Mesenchymal stem cell (in vitro differentiated cells and primary cell): ENCODE measurements around the gene ATG2A.

Experiments
- DNase-seq: peaks from one replicate; pipeline ENCODE4 v3.0.0-alpha.2; 2013
- H2AFZ ChIP-seq: one replicate; pipeline ENCODE4 v1.6.1; 2013; ENCODE audit warnings: low read depth, mild to moderate bottlenecking, control low read depth, inconsistent platforms, low read length, moderate library complexity
- H2AK5ac ChIP-seq: 2 replicates; pipeline ENCODE4 v1.6.1; 2013; ENCODE audit warnings: low read length, moderate library complexity, mild to moderate bottlenecking, inconsistent platforms; ENCODE audit not compliant: severe bottlenecking
- H2BK120ac ChIP-seq: one replicate; pipeline ENCODE4 v1.6.1; 2013; ENCODE audit warnings: low read depth, mild to moderate bottlenecking, inconsistent platforms, low read length, moderate library complexity
- H2BK12ac ChIP-seq, 2 experiments: one replicate each; pipeline ENCODE4 v1.6.1; 2013; ENCODE audit warnings: inconsistent platforms in 2 of 2, low read length in 2 of 2, mild to moderate bottlenecking in 2 of 2, moderate library complexity in 2 of 2, control low read depth in 1 of 2
- H2BK15ac ChIP-seq: one replicate; pipeline ENCODE4 v1.6.1; 2013; ENCODE audit warnings: mild to moderate bottlenecking, low read depth, inconsistent platforms; ENCODE audit not compliant: poor library complexity, severe bottlenecking
- H2BK5ac ChIP-seq: 2 replicates; pipeline ENCODE4 v1.6.1; 2013; ENCODE audit warnings: low read depth, mild to moderate bottlenecking, low read length, control low read depth, inconsistent platforms; ENCODE audit not compliant: poor library complexity, severe bottlenecking
- H3K14ac ChIP-seq, 2 experiments: one replicate each; pipeline ENCODE4 v1.6.1; 2013; ENCODE audit warnings: inconsistent platforms in 2 of 2, low read length in 2 of 2, control low read depth in 1 of 2, mild to moderate bottlenecking in 1 of 2, moderate library complexity in 1 of 2
- H3K18ac ChIP-seq, 2 experiments: one replicate each; pipeline ENCODE4 v1.6.1; 2013; ENCODE audit warnings: inconsistent platforms in 2 of 2, low read length in 2 of 2, control low read depth in 1 of 2, low read depth in 1 of 2, mild to moderate bottlenecking in 1 of 2
- H3K23ac ChIP-seq, 2 experiments: one replicate each; pipeline ENCODE4 v1.6.1; 2013; ENCODE audit warnings: inconsistent platforms in 2 of 2, low read length in 2 of 2, mild to moderate bottlenecking in 2 of 2, moderate library complexity in 2 of 2, control low read depth in 1 of 2
- H3K27ac ChIP-seq: 2 replicates; pipeline ENCODE4 v1.5.1; 2013; ENCODE audit warnings: mild to moderate bottlenecking, moderate library complexity, low read length, control low read depth, inconsistent platforms; ENCODE audit not compliant: poor library complexity, severe bottlenecking
- H3K27me3 ChIP-seq, 2 experiments: 2 replicates each; pipeline versions ENCODE4 v1.6.1 to v1.7.0; 2013; ENCODE audit warnings: low read length in 2 of 2, mild to moderate bottlenecking in 2 of 2, moderate library complexity in 2 of 2, control low read depth in 1 of 2, inconsistent platforms in 1 of 2; ENCODE audit not compliant: control insufficient read depth in 1 of 2, insufficient read depth in 1 of 2
- H3K36me3 ChIP-seq, 2 experiments: 2 replicates each; pipeline versions ENCODE4 v1.6.1 to v1.7.0; 2013; ENCODE audit warnings: low read length in 2 of 2, control low read depth in 1 of 2, inconsistent platforms in 1 of 2, low read depth in 1 of 2, mild to moderate bottlenecking in 1 of 2; ENCODE audit not compliant: insufficient read depth in 2 of 2, control insufficient read depth in 1 of 2
- H3K4ac ChIP-seq, 2 experiments: one replicate each; pipeline ENCODE4 v1.6.1; 2013; ENCODE audit warnings: inconsistent platforms in 2 of 2, low read length in 2 of 2, mild to moderate bottlenecking in 2 of 2, moderate library complexity in 2 of 2, control low read depth in 1 of 2, low read depth in 1 of 2
- H3K4me1 ChIP-seq: 2 replicates; pipeline ENCODE4 v1.6.1; 2013; ENCODE audit warnings: low read depth, low read length, control low read depth; ENCODE audit not compliant: control insufficient read depth, insufficient read depth
- H3K4me2 ChIP-seq: 2 replicates; pipeline ENCODE4 v1.6.1; 2013; ENCODE audit warnings: low read length, mild to moderate bottlenecking, inconsistent platforms; ENCODE audit not compliant: poor library complexity, severe bottlenecking
- H3K4me3 ChIP-seq, 2 experiments: 2 replicates each; pipeline versions ENCODE4 v1.5.1 to v1.7.0; 2013; ENCODE audit warnings: low read length in 2 of 2, mild to moderate bottlenecking in 2 of 2, control low read depth in 1 of 2, low read depth in 1 of 2; ENCODE audit not compliant: insufficient read depth in 1 of 2
- H3K79me1 ChIP-seq: replicated peaks from 2 replicates; pipeline ENCODE4 v1.6.1; 2013; ENCODE audit warnings: mild to moderate bottlenecking, control low read depth, low read length, inconsistent platforms; ENCODE audit not compliant: poor library complexity, severe bottlenecking
- H3K9ac ChIP-seq: 2 replicates; pipeline ENCODE4 v1.7.0; 2013; ENCODE audit warnings: mild to moderate bottlenecking, low read length, moderate library complexity
- H3K9me3 ChIP-seq: 2 replicates; pipeline ENCODE4 v1.7.0; 2013; ENCODE audit warnings: mild to moderate bottlenecking, low read length; ENCODE audit not compliant: control insufficient read depth
- H4K8ac ChIP-seq: one replicate; pipeline ENCODE4 v1.6.1; 2013; ENCODE audit warnings: inconsistent platforms, mild to moderate bottlenecking, low read length, moderate library complexity
- H4K91ac ChIP-seq: one replicate; pipeline ENCODE4 v1.6.1; 2013; ENCODE audit warnings: mild to moderate bottlenecking, low read length, inconsistent platforms
- WGBS: methylation state at CpG from one replicate; pipeline ENCODE4 v1.1.7; 2013; ENCODE audit warnings: mixed read lengths; 5-methylcytosine and 5-hydroxymethylcytosine counted together

Gene ATG2A

GRCh38 chr11:64888406-64888728, 28.6 kb downstream of the ATG2A start:
- peak overlapping the region in 1 of 2 experiments; percentile 90 for H3K18ac ChIP-seq
- H2BK15ac ChIP-seq, result no peak overlapping the region
- no peak overlapping the region for H2BK5ac ChIP-seq
- H2AK5ac ChIP-seq, result no peak overlapping the region
- no peak overlapping the region for H2BK120ac ChIP-seq
- peak overlapping the region; percentile 92 for H2AFZ ChIP-seq
- peak overlapping the region; percentile 94 for H4K91ac ChIP-seq
- H3K79me1 ChIP-seq, result no peaks in the 10 kb centered on the region
- H3K9ac ChIP-seq, result peak overlapping the region; percentile 70
- H4K8ac ChIP-seq, result peak overlapping the region; percentile 95
- H3K4me2 ChIP-seq, result no peak overlapping the region
- H3K27me3 ChIP-seq, result no peaks in the 10 kb centered on the region
- peak overlapping the region in 1 of 2 experiments; percentile 71 for H3K4me3 ChIP-seq
- H3K4me1 ChIP-seq, result peaks cover 21% of the 10 kb centered on the region
- peak overlapping the region in 1 of 2 experiments; percentile 45 for H2BK12ac ChIP-seq
- 78% methylated on average over 8 of the region's 8 CpGs for WGBS
- no peak overlapping the region for H3K14ac ChIP-seq
- H3K27ac ChIP-seq, result no peak overlapping the region
- no peaks in the 10 kb centered on the region for H3K36me3 ChIP-seq
- no peaks in the 10 kb centered on the region for H3K9me3 ChIP-seq
- H3K23ac ChIP-seq, result no peak overlapping the region
- H3K4ac ChIP-seq, result peak overlapping the region in 1 of 2 experiments; percentile 49
- DNase-seq, result no peak

- Histone ChIP-seq H2BK12ac (peak overlapping the region; percentile 89 to 95), H3K27ac (no peak overlapping the region), H3K4me1 (peaks cover 17% of the 10 kb centered on the region), H3K18ac (peak overlapping the region; percentile 37 to 90), H2AK5ac (no peak overlapping the region), H3K9me3 (no peaks in the 10 kb centered on the region), H2BK5ac (no peak overlapping the region), H3K4me3 (peak overlapping the region in 1 of 2 experiments; percentile 71), H3K9ac (peak overlapping the region; percentile 70), H3K14ac (peak overlapping the region in 1 of 2 experiments; percentile 84), H4K91ac (peak overlapping the region; percentile 94), H3K4ac (peak overlapping the region in 1 of 2 experiments; percentile 90), H3K79me1 (no peaks in the 10 kb centered on the region), H2AFZ (peak overlapping the region; percentile 96), H2BK15ac (peak overlapping the region; percentile 20), H2BK120ac (no peak overlapping the region), H3K4me2 (peak overlapping the region; percentile 1), H3K36me3 (no peaks in the 10 kb centered on the region), H3K23ac (no peak overlapping the region), H4K8ac (peak overlapping the region; percentile 95), H3K27me3 (no peaks in the 10 kb centered on the region)
- 20% methylated on average over 34 of the region's 34 CpGs for WGBS
- DNase-seq, result peak; percentile 62
These were observed 29.1 kb downstream of the ATG2A start for GRCh38 chr11:64887757-64888405.

- no peak overlapping the region for H2AK5ac ChIP-seq
- no peak overlapping the region for H4K91ac ChIP-seq
- H2AFZ ChIP-seq, result peak overlapping the region; percentile 96
- no peak overlapping the region for H3K4me3 ChIP-seq
- no peak overlapping the region for H3K14ac ChIP-seq
- H2BK5ac ChIP-seq, result no peak overlapping the region
- no peak overlapping the region for H2BK15ac ChIP-seq
- H2BK120ac ChIP-seq, result no peak overlapping the region
- no peak overlapping the region for H4K8ac ChIP-seq
- 88% methylated on average over 5 of the region's 8 CpGs for WGBS
- no peaks in the 10 kb centered on the region for H3K9me3 ChIP-seq
- H3K27me3 ChIP-seq, result no peaks in the 10 kb centered on the region
- peak overlapping the region; percentile 70 for H3K9ac ChIP-seq
- H3K4me1 ChIP-seq, result peaks cover 17% of the 10 kb centered on the region
- H3K4me2 ChIP-seq, result no peak overlapping the region
- no peak for DNase-seq
- H3K23ac ChIP-seq, result no peak overlapping the region
- peak overlapping the region in 1 of 2 experiments; percentile 11 for H3K4ac ChIP-seq
- H2BK12ac ChIP-seq, result no peak overlapping the region
- H3K79me1 ChIP-seq, result no peaks in the 10 kb centered on the region
- H3K18ac ChIP-seq, result peak overlapping the region in 1 of 2 experiments; percentile 23
- no peaks in the 10 kb centered on the region for H3K36me3 ChIP-seq
- H3K27ac ChIP-seq, result no peak overlapping the region
These were observed 29.7 kb downstream of the ATG2A start for GRCh38 chr11:64887234-64887756.

GRCh38 chr11:64885367-64886286, 31.4 kb downstream of the ATG2A start:
- no peak overlapping the region for H2AFZ ChIP-seq
- no peaks in the 10 kb centered on the region for H3K9me3 ChIP-seq
- H3K14ac ChIP-seq, result peak overlapping the region in 1 of 2 experiments; percentile 69
- H3K4me2 ChIP-seq, result no peak overlapping the region
- H3K79me1 ChIP-seq, result no peaks in the 10 kb centered on the region
- H2BK15ac ChIP-seq, result peak overlapping the region; percentile 71
- peak overlapping the region; percentile 73 to 89 for H2BK12ac ChIP-seq
- H3K23ac ChIP-seq, result no peak overlapping the region
- no peaks in the 10 kb centered on the region for H3K27me3 ChIP-seq
- WGBS, result 51% methylated on average over 12 of the region's 15 CpGs
- peak overlapping the region; percentile 46 to 74 for H3K4ac ChIP-seq
- no peak overlapping the region for H3K27ac ChIP-seq
- peak; percentile 95 for DNase-seq
- H3K4me1 ChIP-seq, result peaks cover 17% of the 10 kb centered on the region
- H2BK120ac ChIP-seq, result no peak overlapping the region
- H4K8ac ChIP-seq, result peak overlapping the region; percentile 75
- no peak overlapping the region for H2BK5ac ChIP-seq
- H3K18ac ChIP-seq, result peak overlapping the region; percentile 81 to 89
- no peak overlapping the region for H3K9ac ChIP-seq
- H4K91ac ChIP-seq, result peak overlapping the region; percentile 75
- peak overlapping the region; percentile 34 for H2AK5ac ChIP-seq
- H3K36me3 ChIP-seq, result no peaks in the 10 kb centered on the region
- peak overlapping the region in 1 of 2 experiments; percentile 33 for H3K4me3 ChIP-seq
